OCI-M2 (cell line): Measurements from ENCODE around the gene CBFA2T3.
"Not testable (repeated sequence)": the region's sequence is repeated elsewhere in the genome, so short reads cannot be mapped to it uniquely, and the experiment has no call there.

Source experiments
- DNase-seq: peaks from one replicate; lab custom pipeline; 2025; ENCODE audit not compliant: unreplicated experiment; lab: John Stamatoyannopoulos, UW

CBFA2T3 gene

DNA sequence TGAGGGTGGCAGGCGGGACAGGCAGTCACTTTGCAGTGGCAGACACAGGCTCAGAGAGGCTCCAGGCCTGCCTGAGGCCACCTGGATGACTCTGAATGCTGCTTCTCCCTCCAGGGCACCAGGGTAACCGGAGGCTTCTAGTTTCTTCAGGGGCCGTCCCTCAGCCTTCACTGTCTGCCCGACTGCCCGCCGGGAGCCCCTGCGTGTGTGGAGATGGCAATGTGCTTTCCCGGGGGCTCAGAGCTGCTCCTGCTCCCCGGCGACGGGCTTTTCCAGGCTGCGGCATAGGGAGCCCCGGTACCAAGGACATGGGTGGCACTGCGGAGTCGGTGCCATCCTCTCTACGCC, 51.5 kb downstream of the CBFA2T3 start:
- DNase-seq, result no peak

DNA sequence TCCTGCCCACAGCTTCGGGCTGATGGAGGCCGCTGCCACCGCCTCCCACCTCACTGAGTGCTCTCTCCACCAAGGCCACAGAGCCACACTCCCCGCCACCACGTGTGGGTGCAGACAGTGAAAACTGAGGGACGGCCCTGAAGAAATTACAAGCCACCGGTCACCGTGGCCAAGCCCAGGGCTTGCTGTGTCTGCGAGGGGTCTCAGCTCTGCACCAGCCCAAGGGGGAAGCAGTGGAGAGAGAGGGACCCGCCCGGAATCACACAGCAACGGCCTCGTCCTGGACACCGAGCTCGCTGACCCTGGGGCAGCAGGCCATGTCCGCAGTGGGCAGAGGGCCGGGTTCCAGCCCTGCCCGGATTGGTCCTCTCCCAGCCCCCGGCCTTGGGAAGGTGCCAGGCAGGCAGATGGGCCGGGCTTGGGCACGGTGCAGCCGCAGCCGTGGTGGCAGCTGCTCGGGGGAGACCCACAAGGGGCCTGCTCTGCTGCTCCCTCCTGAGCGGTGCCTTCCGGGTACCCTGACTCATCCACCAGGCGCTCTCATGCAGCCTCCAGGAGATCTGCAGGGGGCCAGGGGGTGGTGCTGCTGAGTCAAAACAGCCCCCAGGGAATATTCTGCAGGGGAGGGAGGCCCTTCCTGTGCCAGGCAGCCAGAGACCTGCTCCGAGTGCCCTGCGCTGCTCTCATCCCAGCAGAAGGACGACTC, 52.0 kb downstream of the CBFA2T3 start:
- DNase-seq, result no peak

DNA sequence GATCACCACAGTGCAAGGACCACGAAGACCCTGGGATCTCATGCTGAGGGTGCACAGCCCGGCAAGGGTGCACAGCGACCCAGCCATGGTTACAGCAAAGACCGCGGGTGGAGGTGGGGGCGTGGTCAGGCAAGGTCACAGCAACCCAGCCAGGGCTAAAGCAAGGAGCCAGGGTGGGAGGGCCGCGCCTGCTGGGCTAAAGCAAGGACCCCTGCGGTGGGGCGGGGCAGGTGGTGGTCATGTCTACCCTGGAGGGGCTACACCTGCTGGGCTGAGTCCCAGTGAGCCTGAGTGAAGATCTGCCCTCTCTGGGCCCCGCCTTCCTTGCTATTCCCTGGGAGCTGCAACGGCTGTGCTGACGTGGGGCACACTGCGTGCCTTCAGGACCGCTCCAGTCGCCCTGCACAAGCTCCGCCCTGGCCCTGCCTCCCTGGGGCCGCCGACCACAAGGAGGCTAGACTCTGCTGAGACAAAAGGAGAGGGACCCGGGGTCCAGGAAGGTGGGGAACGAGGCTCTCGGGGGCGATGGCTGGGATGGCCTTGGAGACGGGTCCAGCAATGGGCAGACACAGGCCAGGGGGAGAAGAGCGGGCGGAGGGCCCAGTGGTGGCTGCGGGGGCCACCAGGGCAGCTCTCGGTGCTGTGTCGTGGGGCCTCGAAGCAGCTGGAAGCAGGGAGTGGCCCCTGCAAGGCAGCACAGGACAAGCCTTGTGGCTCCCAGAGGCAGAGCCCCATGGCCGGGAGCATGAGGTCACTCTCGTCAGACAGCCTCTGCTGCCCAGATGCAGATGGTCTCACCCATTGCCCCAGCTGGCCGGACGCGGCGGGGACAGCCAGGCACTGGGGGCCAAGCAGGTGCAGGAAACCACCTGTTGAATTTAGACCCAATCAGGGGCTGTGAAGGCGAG, 52.8 kb downstream of the CBFA2T3 start:
- DNase-seq, result no peak

DNA sequence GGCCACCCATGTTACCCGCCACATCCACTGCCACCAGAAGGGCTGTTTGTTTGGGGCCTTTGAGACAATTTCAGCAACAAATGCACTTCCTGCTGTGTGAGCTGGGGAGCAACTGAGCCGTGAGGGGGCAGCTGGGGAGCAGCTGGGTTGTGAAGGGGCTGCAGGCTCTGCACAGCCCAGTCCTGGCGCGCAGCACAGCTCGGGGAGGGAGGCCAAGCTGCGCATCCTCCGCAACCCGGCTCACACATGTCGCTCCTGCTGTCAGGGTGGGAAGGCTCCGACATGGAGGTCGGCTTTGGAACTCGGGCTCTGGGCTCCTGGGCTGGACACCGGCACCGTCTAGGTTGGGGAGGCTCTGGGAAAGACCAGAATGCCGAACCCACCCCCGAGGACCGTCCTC, 53.6 kb downstream of the CBFA2T3 start:
- DNase-seq, result no peak

GRCh38 chr16:88922826-88923410, 54.1 kb downstream of the CBFA2T3 start:
- no peak for DNase-seq

DNA sequence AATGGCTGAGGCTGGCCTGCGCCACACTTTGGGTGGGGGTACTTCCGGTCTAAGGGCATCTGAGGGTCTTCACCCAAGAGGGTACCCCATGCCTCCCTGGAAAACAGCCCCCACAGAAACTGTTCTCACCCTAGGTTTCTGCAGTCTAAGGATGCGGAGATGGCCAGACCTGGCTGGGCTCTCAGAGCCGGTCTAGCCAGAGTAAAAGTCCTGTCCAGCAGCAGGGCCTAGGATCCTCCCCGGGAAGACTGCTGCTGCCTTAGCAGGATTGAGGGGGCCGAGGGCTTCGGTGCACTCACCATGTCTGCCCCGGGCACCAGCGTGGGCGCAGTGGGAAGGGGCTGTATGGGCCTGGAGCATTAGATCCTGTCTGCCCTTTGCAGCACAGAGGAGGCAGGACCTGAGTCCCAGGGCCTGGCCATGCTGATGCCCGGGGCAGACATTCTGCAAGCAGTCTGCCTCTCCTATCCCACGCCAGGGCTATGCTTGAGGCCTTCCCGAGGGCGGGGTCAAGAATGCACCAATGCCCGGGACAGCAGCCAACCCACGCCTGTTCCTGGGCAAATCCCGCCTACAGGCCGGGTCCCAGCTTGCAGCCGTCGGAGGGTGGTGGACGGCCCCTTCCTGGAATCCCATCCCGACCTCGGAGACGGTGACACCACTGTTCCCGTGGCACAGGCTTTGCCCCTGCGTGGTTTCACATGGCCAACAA, 54.7 kb downstream of the CBFA2T3 start:
- no peak for DNase-seq

GRCh38 chr16:88921591-88921990, 55.4 kb downstream of the CBFA2T3 start:
- DNase-seq, result no peak

DNA sequence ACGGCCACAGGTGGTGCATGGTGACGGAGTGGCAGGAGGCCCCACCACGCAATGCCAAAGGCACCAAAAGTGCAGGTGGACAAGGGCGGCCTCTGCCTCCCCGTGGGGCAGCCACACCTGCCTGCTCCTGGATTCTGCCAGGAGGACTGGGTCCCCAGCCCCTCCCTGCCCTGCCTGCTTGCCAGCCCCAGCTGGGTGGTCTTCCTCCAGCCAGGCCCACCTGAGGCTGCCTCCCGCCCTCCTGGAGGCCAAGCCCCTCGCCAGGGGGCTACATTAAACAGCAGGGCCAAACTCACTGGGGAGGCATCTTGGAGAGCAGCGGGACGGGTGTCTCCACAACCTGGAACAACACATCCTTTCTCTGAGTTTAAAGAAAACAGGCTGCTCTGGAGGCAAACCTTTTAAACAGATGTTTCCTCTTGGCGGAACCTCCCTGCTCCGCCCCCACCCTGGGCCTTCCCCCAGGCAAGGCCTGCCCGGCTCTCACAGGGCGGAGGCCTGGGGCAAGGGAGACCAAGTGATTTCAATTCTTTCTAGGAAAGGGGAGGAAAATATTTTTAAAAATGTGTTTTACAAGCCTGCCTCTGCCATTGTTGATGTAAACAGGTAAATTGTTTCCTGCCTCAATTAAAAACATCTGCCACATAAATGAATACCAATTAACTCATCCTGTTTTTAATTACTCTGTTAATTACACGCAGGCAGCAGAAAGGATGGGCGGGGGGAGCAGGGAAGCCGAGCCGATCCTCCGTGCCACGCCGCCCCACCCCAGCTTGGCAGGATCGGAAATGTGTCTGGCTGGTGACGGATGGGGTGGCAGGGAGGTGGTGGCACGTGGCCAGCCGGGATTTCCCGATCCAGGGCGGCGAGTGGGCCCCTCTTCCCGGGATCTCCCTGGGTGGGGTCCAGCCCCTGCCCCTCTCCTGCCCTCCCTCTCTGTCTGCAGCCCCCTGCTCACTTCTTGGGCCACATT, 56.1 kb downstream of the CBFA2T3 start:
- DNase-seq, result no peak

DNA sequence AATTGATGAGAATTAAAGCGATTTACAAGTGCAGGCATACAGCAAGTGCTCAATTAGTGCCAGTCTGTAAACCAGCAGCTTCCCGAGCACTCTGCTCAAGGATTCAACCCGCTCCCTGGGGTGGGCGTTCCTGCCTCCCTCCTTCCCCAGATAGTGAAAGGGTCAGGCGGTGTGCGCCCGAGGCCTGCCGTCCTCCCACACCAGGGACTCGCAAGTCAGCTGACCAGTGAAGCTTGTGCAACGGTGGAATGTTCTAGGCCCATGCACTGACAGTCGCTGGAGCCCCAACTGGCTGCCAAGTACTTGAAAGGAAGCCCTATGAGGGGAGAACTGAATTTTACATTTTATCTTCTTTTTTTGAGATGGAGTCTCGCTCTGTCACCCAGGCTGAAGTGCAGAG, 57.1 kb downstream of the CBFA2T3 start:
- no peak for DNase-seq

DNA sequence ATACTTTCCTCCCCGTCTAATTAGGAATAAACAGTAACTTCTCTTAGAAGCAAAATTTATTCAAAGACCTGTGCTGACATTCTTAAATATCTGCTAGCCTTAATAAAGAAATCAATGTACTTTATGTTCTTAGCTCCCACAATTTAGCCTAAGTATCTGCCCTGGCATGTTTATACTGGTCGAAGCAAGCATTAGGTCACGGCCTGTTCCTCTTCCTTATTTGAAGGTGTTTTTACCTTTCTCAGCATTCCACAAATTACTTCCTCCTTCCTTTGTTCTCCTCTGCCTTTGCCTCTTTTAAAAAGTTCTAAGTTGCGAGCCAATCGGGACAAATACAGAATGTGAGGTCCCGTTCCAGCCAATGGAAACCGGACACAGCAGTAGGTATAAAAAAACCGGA, 58.1 kb downstream of the CBFA2T3 start:
- not testable (repeated sequence) for DNase-seq

DNA sequence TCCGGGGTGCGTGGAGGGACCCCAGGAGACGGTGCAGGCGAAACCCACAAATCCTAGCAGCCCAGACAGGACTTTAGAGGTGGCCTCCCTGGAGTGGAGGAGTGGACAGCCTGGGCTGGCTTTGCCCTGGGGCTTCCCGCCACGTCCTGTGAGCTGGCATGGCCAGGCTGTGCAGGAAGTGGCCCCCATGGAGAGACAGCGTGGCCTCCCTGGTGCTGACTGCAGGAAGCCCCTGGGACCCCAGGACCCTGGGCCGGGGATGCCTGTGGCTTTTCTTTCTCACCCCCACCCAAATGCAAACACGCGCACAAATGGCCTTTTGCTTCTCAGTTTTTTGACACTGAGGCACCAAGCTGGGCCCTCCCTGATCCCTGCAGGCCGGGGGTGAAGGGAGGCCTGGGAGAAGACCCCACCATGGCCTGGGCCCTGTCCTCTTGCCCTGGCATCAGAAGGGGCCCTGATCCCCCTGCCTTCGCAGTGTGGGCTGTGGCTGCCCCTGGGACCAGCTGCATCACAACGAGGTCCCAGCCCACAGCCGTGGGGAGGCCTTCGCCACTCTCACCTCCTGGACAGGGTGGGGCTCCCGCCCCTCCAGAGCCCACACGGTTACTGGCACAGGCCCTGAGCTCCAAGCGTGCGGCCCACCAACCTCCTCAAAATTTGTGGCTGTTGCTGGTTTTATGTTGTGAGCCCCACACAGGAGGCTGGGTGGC, 58.9 kb downstream of the CBFA2T3 start:
- no peak for DNase-seq

DNA sequence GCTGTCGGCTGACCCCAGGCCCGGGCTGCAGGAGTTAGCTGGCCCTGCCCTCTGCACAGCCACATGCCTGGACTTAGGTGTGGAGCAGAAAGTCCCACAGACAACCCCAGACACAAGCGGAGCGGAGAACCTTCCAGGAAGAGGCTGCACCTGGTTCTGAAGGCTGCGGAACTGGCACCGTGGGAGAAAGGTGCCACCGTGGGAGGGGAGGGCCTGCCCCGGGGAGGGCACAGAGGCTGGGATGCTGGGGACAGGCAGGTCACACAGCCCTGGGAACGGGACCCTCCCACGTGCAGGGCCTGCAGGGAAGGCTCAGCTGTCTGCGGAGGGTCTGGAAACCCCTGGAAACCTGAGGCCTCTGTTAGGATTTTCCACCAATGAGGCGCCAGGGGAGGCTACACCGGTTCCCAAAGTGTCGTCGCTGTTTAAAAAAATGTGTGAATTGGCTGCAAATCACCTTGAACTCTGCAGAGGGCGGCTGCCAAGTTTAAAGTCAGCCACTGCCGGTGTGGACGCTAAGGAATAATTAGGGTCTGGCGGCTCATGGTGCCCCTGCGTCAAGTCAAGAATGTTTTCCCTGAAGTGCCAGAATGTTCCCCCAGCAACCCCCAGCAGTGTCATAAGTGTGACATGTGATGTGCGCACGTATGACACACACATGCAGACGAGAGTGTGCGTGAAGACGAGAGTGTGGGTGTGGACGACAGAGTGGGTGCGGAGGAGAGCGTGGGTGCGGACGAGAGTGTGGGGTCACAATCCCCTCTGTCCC, 59.7 kb downstream of the CBFA2T3 start:
- no peak for DNase-seq

- no peak for DNase-seq
Observed at GRCh38 chr16:88915639-88916327, 61.2 kb downstream of the CBFA2T3 start.

DNA sequence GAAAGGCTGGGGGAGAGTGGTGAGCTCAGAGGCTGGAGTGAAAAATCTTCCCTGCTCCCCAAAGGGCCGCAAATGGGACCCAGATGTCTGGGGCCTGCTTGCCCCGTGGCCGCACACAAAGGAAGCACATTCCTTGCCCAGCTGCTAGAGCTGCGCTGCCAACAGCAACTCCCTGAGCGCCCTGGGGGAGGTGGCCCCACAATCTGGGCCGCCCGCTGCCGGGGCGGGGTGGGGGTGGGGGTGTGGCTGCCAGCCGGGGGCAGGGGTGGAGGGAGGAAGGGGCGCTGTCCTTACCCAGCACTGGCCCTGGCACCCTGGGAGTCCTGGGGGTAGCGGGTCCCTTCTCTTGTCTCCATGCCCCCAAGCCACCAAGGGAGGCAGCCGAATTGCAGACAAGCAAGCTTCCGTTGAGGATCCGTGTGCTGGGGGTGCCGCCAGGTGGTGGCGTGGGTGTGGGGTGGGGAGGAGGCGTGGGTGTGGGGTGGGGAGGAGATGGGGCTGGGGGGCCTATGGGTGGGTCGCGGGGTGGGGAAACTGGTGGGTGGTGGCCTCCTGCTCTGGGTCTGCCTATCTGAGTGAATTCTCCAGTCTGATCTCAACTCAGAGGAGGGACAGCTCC, 62.1 kb downstream of the CBFA2T3 start:
- no peak for DNase-seq

DNA sequence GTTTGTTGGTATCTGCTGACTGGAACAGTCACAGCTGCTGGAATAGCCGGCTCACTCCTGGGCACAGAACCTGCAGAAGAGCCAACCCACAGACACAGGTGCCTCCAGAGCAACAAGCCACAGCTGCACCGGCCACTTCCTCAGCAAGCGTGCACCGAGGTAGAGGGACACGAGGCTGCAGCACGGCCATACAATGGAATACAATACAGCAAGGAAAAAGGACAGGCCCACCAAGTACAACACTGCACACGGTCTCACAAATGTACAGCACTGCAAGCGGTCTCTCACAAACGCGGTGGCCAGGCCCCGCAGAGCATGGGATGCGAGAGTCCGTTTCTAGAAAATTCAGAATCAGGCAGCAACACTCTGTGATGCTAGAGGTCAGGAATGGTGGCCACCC, 63.1 kb downstream of the CBFA2T3 start:
- no peak for DNase-seq

DNA sequence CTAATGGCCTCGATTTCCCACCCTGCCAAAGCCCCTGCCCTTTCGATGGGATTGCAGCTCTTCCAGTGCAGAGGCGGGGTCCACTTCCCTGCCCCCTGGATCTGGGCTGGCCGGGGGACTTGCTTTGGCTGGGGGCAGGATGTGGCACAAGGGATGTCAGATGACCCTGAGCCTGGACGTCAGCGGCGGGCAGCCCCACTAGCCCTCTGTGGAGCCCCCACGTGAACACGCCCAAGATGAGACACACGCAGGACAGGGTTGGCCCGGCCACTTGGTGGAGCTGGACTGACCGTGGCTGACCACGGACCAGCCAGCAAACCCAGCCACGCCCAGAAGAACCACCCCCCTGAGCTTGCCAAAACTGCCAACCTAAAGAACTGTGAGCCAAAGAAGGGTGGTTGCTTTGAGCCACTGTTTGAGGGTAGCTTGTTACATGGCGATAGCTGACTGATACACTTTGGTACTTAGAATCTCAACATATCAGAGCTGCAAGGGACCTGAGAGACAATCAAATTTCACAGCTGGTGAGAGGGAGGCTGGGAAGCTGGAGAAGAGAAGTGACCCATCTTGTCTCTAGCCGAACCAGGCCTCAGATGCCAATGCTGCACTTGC, 63.9 kb downstream of the CBFA2T3 start:
- DNase-seq, result no peak

DNA sequence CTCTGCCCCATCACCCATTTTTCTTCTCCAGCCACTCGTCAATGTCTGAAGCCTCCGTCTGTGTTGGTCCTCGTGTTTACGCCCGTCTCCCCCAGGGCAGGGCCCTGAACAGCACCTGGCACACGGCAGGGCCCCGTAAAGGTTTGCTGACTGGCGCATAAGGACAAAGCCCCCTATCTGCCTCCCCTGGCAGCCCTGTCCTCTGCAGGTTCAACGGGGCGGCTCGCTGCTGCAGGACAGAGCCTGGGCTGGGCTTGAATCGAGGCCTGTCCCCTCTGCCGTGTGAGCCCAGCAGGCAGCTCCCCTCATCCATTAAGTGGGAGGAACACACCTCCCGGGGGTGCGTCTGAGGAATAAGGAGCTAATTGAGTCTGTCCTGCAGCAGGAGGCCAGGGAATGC, 64.5 kb downstream of the CBFA2T3 start:
- no peak for DNase-seq

GRCh38 chr16:88911946-88912310, 65.1 kb downstream of the CBFA2T3 start:
- DNase-seq, result no peak
